Ishikawa (cell line): ENCODE data around the gene LRP8.

ENCODE experiments used
- CREB1 ChIP-seq: IDR thresholded peaks from 2 replicates; pipeline ENCODE4 v1.6.1; 2012; ENCODE audit warnings: low read depth
- EGR1 ChIP-seq: IDR thresholded peaks from 2 replicates; pipeline ENCODE4 v1.6.1; 2012
- EP300 ChIP-seq: IDR thresholded peaks from 2 replicates; pipeline ENCODE4 v1.6.1; 2012; ENCODE audit warnings: borderline replicate concordance
- TAF1 ChIP-seq: IDR thresholded peaks from 2 replicates; pipeline ENCODE4 v1.6.1; 2012; ENCODE audit warnings: low read depth, mild to moderate bottlenecking
- TF ChIP-seq, protein P1 (sequence below): IDR thresholded peaks from 2 replicates; pipeline ENCODE4 v1.6.1; 2012

DNA sequence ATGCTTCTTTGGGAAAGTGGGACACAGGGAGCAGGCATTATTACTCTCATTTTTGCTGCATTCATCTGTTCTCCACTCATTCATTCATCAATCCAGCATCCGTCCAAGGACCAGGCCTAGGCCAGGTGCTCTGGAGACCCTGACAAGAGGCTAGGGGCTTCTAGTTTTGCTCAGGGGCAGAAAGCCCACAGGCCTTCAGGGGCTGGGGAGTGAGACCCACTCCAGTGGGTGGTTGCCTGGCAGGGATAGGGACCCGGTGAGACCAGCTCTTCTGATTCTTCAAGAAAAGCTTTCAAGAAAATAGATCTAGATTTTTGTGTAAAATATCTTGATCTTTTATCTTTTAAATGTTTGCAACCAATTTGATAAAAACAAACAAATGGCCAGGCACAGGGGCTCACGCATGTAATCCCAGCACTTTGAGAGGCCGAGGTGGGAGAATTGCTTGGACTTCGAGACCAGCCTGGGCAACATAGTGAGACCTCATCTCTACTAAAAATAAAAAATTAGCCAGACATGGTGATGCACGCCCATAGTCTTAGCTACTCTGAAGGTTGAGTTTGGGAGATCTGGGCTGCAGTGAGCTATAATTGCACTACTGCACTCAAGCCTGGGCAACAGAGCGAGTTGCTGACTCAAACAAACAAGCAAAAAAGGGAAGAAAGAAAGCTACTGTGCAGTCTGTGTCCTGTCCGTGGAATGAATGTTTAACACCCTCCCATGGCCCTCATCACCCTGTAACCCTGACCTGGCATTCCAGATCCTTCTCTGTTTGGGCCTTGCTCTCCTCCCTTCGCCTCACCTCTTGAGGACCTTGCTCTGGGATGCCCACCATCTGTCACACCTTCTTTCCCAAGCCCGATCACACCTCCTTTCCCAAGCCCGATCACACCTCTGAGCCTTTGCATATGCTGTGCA, 17.3 kb upstream of the LRP8 start:
- TF ChIP-seq EGR1, result no peak
- TF ChIP-seq, protein P1, sequence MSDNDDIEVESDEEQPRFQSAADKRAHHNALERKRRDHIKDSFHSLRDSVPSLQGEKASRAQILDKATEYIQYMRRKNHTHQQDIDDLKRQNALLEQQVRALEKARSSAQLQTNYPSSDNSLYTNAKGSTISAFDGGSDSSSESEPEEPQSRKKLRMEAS, result no peak
- TF ChIP-seq EP300, result no peak
- TF ChIP-seq TAF1, result no peak
- no peak for TF ChIP-seq CREB1
